Left lung (tissue), 10 donors: ENCODE data around the gene GJB5. TPM values are rescaled to one million over a fixed set of nuclear protein-coding genes. Genes with fewer than 3 reads are reported as not detected.

ENCODE experiments used
- ATAC-seq: fragments of 200-7000 bp; cut with Tn5 transposase; one replicate; pipeline ENCODE4 v1.9.1; 2020; ENCODE audit warnings: moderate library complexity
- DNase-seq, 4 donors: peaks; one replicate each; pipeline ENCODE4 v3.0.0-alpha.2; 2013 to 2020
- H3K27ac ChIP-seq, 2 donors: fragments of 200-600 bp; sonication (generic) in 1 of 2; one replicate each; pipeline versions ENCODE4 v1.5.0 to v1.8.0; 2020 to 2021
- H3K27me3 ChIP-seq, 2 donors: fragments of 200-600 bp; sonication (generic) in 1 of 2; one replicate each; pipeline versions ENCODE4 v1.5.0 to v1.8.0; 2020 to 2021
- H3K36me3 ChIP-seq, 2 donors: fragments of 200-600 bp; sonication (generic) in 1 of 2; one replicate each; pipeline versions ENCODE4 v1.5.0 to v1.8.0; 2020 to 2021
- H3K4me1 ChIP-seq, 2 donors: fragments of 200-600 bp; one replicate each; pipeline ENCODE4 v1.8.0; 2021
- H3K4me3 ChIP-seq, 2 donors: fragments of 200-600 bp; sonication (generic) in 1 of 2; one replicate each; pipeline versions ENCODE4 v1.5.0 to v1.8.0; 2020 to 2021; ENCODE audit warnings: mild to moderate bottlenecking in 1 of 2
- H3K9me3 ChIP-seq, 2 donors: fragments of 200-600 bp; sonication (generic) in 1 of 2; one replicate each; pipeline versions ENCODE4 v1.5.0 to v1.8.0; 2020 to 2021
- intact Hi-C, 2 donors: fragments of 100-400 bp; cut with DNase I; formaldehyde crosslinking; loops; one replicate each; pipeline versions ENCODE4 v1.11.2 to v1.14.2; 2022
- polyA plus RNA-seq, 6 donors: library from polyadenylated mRNA; unstranded; fragments of 120-200 nt; gene quantifications; one replicate each; pipeline ENCODE4 v1.2.1, GENCODE V29; 2013; ENCODE audit not compliant: insufficient read length in 6 of 6
- total RNA-seq, 2 donors: library from RNA; stranded (reverse); fragmentation: NEBNext Ultra II Directional; extraction: Animal tissue kit (Norgen Biotek cat#: 25700); gene quantifications; one replicate each; pipeline ENCODE4 v1.2.1, GENCODE V29; 2021
- TF ChIP-seq, protein P1 (sequence below), 2 donors: fragments of 200-600 bp; sonication (generic) in 1 of 2; IDR thresholded peaks; one replicate each; pipeline versions ENCODE4 v1.5.0 to v1.8.0; 2021; ENCODE audit warnings: antibody characterized with exemption in 2 of 2
- donor health status: DM: no; HTN: yes; CAD: no.
- donor health status: DM: no; HTN: no; CAD: no.

Gene GJB5
- total and polyA plus RNA-seq, 8 donors, result 0.17 to 0.43 (median 0.24) TPM; not detected in 2

GRCh38 chr1:34750610-34751009 lies 4.2 kb upstream of the GJB5 start:
- intact Hi-C loops, result no loop called here
- no peaks in the 10 kb centered on the region for H3K9me3 ChIP-seq
- H3K36me3 ChIP-seq, result no peaks in the 10 kb centered on the region
- H3K27ac ChIP-seq, result no peak overlapping the region
- TF ChIP-seq, protein P1, sequence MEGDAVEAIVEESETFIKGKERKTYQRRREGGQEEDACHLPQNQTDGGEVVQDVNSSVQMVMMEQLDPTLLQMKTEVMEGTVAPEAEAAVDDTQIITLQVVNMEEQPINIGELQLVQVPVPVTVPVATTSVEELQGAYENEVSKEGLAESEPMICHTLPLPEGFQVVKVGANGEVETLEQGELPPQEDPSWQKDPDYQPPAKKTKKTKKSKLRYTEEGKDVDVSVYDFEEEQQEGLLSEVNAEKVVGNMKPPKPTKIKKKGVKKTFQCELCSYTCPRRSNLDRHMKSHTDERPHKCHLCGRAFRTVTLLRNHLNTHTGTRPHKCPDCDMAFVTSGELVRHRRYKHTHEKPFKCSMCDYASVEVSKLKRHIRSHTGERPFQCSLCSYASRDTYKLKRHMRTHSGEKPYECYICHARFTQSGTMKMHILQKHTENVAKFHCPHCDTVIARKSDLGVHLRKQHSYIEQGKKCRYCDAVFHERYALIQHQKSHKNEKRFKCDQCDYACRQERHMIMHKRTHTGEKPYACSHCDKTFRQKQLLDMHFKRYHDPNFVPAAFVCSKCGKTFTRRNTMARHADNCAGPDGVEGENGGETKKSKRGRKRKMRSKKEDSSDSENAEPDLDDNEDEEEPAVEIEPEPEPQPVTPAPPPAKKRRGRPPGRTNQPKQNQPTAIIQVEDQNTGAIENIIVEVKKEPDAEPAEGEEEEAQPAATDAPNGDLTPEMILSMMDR (IDR thresholded peaks at IDR 0.05), result no peak
- no peaks in the 10 kb centered on the region for H3K4me1 ChIP-seq
- peaks cover 0 to 21% of the 10 kb centered on the region in 2 donors for H3K27me3 ChIP-seq
- no peak overlapping the region for H3K4me3 ChIP-seq
- DNase-seq (no peak), ATAC-seq (no peak)

- no peaks in the 10 kb centered on the region for H3K4me1 ChIP-seq
- DNase-seq, result no peak
- no peaks in the 10 kb centered on the region for H3K27me3 ChIP-seq
- TF ChIP-seq, protein P1 (IDR thresholded peaks at IDR 0.05), result no peak
- no peaks in the 10 kb centered on the region for H3K36me3 ChIP-seq
- no peak overlapping the region for H3K27ac ChIP-seq
- no peak overlapping the region for H3K4me3 ChIP-seq
- no peaks in the 10 kb centered on the region for H3K9me3 ChIP-seq
- no peak for ATAC-seq
- intact Hi-C loops, result no loop called here
Observed at GRCh38 chr1:34753163-34753562, 1.7 kb upstream of the GJB5 start.

- Histone ChIP-seq H3K4me1 (no peaks in the 10 kb centered on the region), H3K4me3 (no peak overlapping the region), H3K9me3 (no peaks in the 10 kb centered on the region), H3K27me3 (no peaks in the 10 kb centered on the region), H3K27ac (no peak overlapping the region), H3K36me3 (no peaks in the 10 kb centered on the region)
- ATAC-seq, result no peak
- TF ChIP-seq, protein P1 (IDR thresholded peaks at IDR 0.05), result no peak
- DNase-seq, result no peak
- intact Hi-C loops, result no loop called here
Observed at GRCh38 chr1:34755961-34756360, 1.1 kb downstream of the GJB5 start.

GRCh38 chr1:34757386-34757785 lies 2.5 kb downstream of the GJB5 start:
- ATAC-seq (no peak), DNase-seq (no peak)
- TF ChIP-seq, protein P1 (IDR thresholded peaks at IDR 0.05), result no peak
- Histone ChIP-seq H3K9me3 (no peaks in the 10 kb centered on the region), H3K4me1 (no peaks in the 10 kb centered on the region), H3K27ac (no peak overlapping the region), H3K27me3 (no peaks in the 10 kb centered on the region), H3K36me3 (no peaks in the 10 kb centered on the region), H3K4me3 (no peak overlapping the region)
- intact Hi-C loops, result no loop called here

GRCh38 chr1:34758751-34759150 lies 3.9 kb downstream of the GJB5 start:
- ATAC-seq, result no peak
- H3K9me3 ChIP-seq, result no peaks in the 10 kb centered on the region
- H3K27me3 ChIP-seq, result peaks cover 0 to 4% of the 10 kb centered on the region in 2 donors
- no peaks in the 10 kb centered on the region for H3K4me1 ChIP-seq
- H3K27ac ChIP-seq, result no peak overlapping the region
- DNase-seq, result no peak
- no peak overlapping the region for H3K4me3 ChIP-seq
- intact Hi-C loops, result no loop called here
- no peaks in the 10 kb centered on the region for H3K36me3 ChIP-seq
- TF ChIP-seq, protein P1 (IDR thresholded peaks at IDR 0.05), result no peak
